Peyer's patch (tissue), 4 donors: ENCODE measurements around the gene PWWP2A. TPM values are rescaled to one million over a fixed set of nuclear protein-coding genes. Genes with fewer than 3 reads are reported as not detected.
A peak's percentile ranks its signal among the peaks of the same experiment; 100 is the strongest.

Experiments used
- DNase-seq, 3 donors: peaks; one replicate each; pipeline ENCODE4 v3.0.0-alpha.2; 2017 to 2019
- H3K27ac ChIP-seq, 4 donors: fragments of 200-600 bp; sonication (generic); one replicate each; pipeline ENCODE4 v1.5.1; 2016 to 2019
- H3K27me3 ChIP-seq, 2 donors: fragments of 200-600 bp; sonication (generic); one replicate each; pipeline ENCODE4 v1.5.1; 2019
- H3K36me3 ChIP-seq, 3 donors: fragments of 200-600 bp; sonication (generic); one replicate each; pipeline ENCODE4 v1.5.1; 2016 to 2019
- H3K4me1 ChIP-seq, 4 donors: fragments of 200-600 bp; sonication (generic); one replicate each; pipeline ENCODE4 v1.5.1; 2016 to 2019
- H3K4me3 ChIP-seq, 4 donors: fragments of 200-600 bp; sonication (generic); 1 replicate in 3 of 4; 2 replicates in 1 of 4; pipeline ENCODE4 v1.5.1; 2016 to 2019; ENCODE audit warnings: mild to moderate bottlenecking in 1 of 4
- H3K9me3 ChIP-seq, 4 donors: fragments of 200-600 bp; sonication (generic); one replicate each; pipeline ENCODE4 v1.5.1; 2016 to 2019; ENCODE audit warnings: mild to moderate bottlenecking in 1 of 4
- CTCF ChIP-seq, 6 experiments: fragments of 450-650 bp in 4 of 6; fragments of 200-600 bp in 2 of 6; sonication (generic) in 1 of 6; IDR thresholded peaks; one replicate each; pipeline ENCODE4 v1.5.1; 2017 to 2019; ENCODE audit warnings: antibody characterized with exemption in 6 of 6, mild to moderate bottlenecking in 3 of 6, moderate library complexity in 1 of 6
- POLR2A ChIP-seq, 2 donors: fragments of 450-650 bp; IDR thresholded peaks; one replicate each; pipeline ENCODE4 v1.5.1; 2017; ENCODE audit warnings: antibody characterized with exemption in 2 of 2, mild to moderate bottlenecking in 2 of 2, moderate library complexity in 2 of 2
- total RNA-seq, 4 donors: library from RNA; depleted of rRNA; stranded (reverse); fragments of >200 nt; gene quantifications; one replicate each; pipeline ENCODE4 v1.1.0, GENCODE V29; 2016

Gene PWWP2A
- total RNA-seq, 4 donors from 2014 or later, result 34.9 to 57.6 (median 54.3) TPM

- peak in 2 of 3 donors; percentile 70 to 77 for DNase-seq
- Histone ChIP-seq H3K4me3 (peak overlapping the region in 1 of 4 donors; percentile 6), H3K4me1 (no peaks in the 10 kb centered on the region), H3K36me3 (peaks cover 0 to 12% (median 0%) of the 10 kb centered on the region in 3 donors), H3K27ac (peak overlapping the region in 3 of 4 donors; percentile 11 to 78 (median 64)), H3K9me3 (no peaks in the 10 kb centered on the region), H3K27me3 (no peaks in the 10 kb centered on the region)
- TF ChIP-seq POLR2A (IDR thresholded peaks at IDR 0.05), result no peak
- TF ChIP-seq CTCF (IDR thresholded peaks at IDR 0.05), result no peak
Measured at GRCh38 chr5:160064995-160065614, 54.1 kb downstream of the PWWP2A start.

GRCh38 chr5:160064417-160064810, 54.8 kb downstream of the PWWP2A start:
- Histone ChIP-seq H3K4me1 (no peaks in the 10 kb centered on the region), H3K36me3 (peaks cover 0 to 19% (median 0%) of the 10 kb centered on the region in 3 donors), H3K4me3 (no peak overlapping the region), H3K27me3 (no peaks in the 10 kb centered on the region), H3K27ac (peak overlapping the region in 3 of 4 donors; percentile 45 to 78 (median 64)), H3K9me3 (no peaks in the 10 kb centered on the region)
- peak in 2 of 3 donors; percentile 66 for DNase-seq
- TF ChIP-seq CTCF (IDR thresholded peaks at IDR 0.05) (no peak), POLR2A (IDR thresholded peaks at IDR 0.05) (no peak)

- TF ChIP-seq CTCF (IDR thresholded peaks at IDR 0.05), result no peak
- TF ChIP-seq POLR2A (IDR thresholded peaks at IDR 0.05), result no peak
- Histone ChIP-seq H3K27me3 (no peaks in the 10 kb centered on the region), H3K4me3 (no peak overlapping the region), H3K36me3 (peaks cover 0 to 39% (median 0%) of the 10 kb centered on the region in 3 donors), H3K9me3 (no peaks in the 10 kb centered on the region), H3K4me1 (no peaks in the 10 kb centered on the region), H3K27ac (no peak overlapping the region)
- DNase-seq, result no peak
Measured at GRCh38 chr5:160061770-160062169, 57.5 kb downstream of the PWWP2A start.

- TF ChIP-seq POLR2A (IDR thresholded peaks at IDR 0.05) (no peak), CTCF (IDR thresholded peaks at IDR 0.05) (no peak)
- Histone ChIP-seq H3K36me3 (peaks cover 0 to 51% (median 0%) of the 10 kb centered on the region in 3 donors), H3K4me1 (no peaks in the 10 kb centered on the region), H3K27ac (no peak overlapping the region), H3K4me3 (no peak overlapping the region), H3K27me3 (no peaks in the 10 kb centered on the region), H3K9me3 (no peaks in the 10 kb centered on the region)
- no peak for DNase-seq
Measured at GRCh38 chr5:160060001-160060400, 59.2 kb downstream of the PWWP2A start.

GRCh38 chr5:160057256-160057655, 62.0 kb downstream of the PWWP2A start:
- no peak for TF ChIP-seq POLR2A (IDR thresholded peaks at IDR 0.05)
- no peak for TF ChIP-seq CTCF (IDR thresholded peaks at IDR 0.05)
- Histone ChIP-seq H3K4me1 (no peaks in the 10 kb centered on the region), H3K27me3 (no peaks in the 10 kb centered on the region), H3K27ac (no peak overlapping the region), H3K36me3 (peaks cover 0 to 68% (median 0%) of the 10 kb centered on the region in 3 donors), H3K4me3 (no peak overlapping the region), H3K9me3 (no peaks in the 10 kb centered on the region)
- DNase-seq, result no peak
